ENCODE measurements around the gene FATE1.

FATE1 gene

GRCh38 chrX:151701071-151701470 lies 14.8 kb upstream of the FATE1 start:
- no peak for TF ChIP-seq POLR2AphosphoS5 (IDR thresholded peaks at IDR 0.05; ENCODE audit: borderline replicate concordance, low read depth, low read length)
- no peak for TF ChIP-seq EZH2 (IDR thresholded peaks at IDR 0.05)
- no peak for TF ChIP-seq FOXP2 (optimal IDR thresholded peaks at IDR 0.05; ENCODE audit: control extremely low read depth, extremely low read length, insufficient read depth)
- no peak for DNase-seq (ENCODE audit: low read depth, low spot score)
- Histone ChIP-seq H3K27ac (no peak overlapping the region), H3K36me3 (ENCODE audit: insufficient read depth, low read length) (no peaks in the 10 kb centered on the region), H3K9me3 (ENCODE audit: low read depth, low read length) (no peaks in the 10 kb centered on the region), H3K4me3 (no peak overlapping the region), H3K9ac (ENCODE audit: insufficient read length) (no peak overlapping the region)

- DNase-seq (ENCODE audit: low read depth, low spot score), result no peak
These were observed 14.3 kb upstream of the FATE1 start for GRCh38 chrX:151701531-151701930.

GRCh38 chrX:151702026-151702714 lies 13.7 kb upstream of the FATE1 start:
- H3K9ac ChIP-seq (ENCODE audit: insufficient read length), result no peak overlapping the region
- no peaks in the 10 kb centered on the region for H3K9me3 ChIP-seq (ENCODE audit: low read depth, low read length)
- no peak overlapping the region for H3K4me3 ChIP-seq
- H3K36me3 ChIP-seq (ENCODE audit: insufficient read depth, low read length), result no peaks in the 10 kb centered on the region
- DNase-seq (ENCODE audit: low read depth, low spot score), result no peak
- TF ChIP-seq EZH2 (IDR thresholded peaks at IDR 0.05), result no peak
- no peak for TF ChIP-seq FOXP2 (optimal IDR thresholded peaks at IDR 0.05; ENCODE audit: control extremely low read depth, extremely low read length, insufficient read depth)
- no peak for TF ChIP-seq POLR2AphosphoS5 (IDR thresholded peaks at IDR 0.05; ENCODE audit: borderline replicate concordance, low read depth, low read length)
- no peak overlapping the region for H3K27ac ChIP-seq

More at GRCh38 chrX:151701531-151701930, 14.3 kb upstream of the FATE1 start:
- H3K9ac ChIP-seq (ENCODE audit: insufficient read length), result no peak overlapping the region
- no peaks in the 10 kb centered on the region for H3K9me3 ChIP-seq (ENCODE audit: low read depth, low read length)
- TF ChIP-seq POLR2AphosphoS5 (IDR thresholded peaks at IDR 0.05; ENCODE audit: borderline replicate concordance, low read depth, low read length) (no peak), FOXP2 (optimal IDR thresholded peaks at IDR 0.05; ENCODE audit: control extremely low read depth, extremely low read length, insufficient read depth) (no peak), EZH2 (IDR thresholded peaks at IDR 0.05) (no peak)
- no peaks in the 10 kb centered on the region for H3K36me3 ChIP-seq (ENCODE audit: insufficient read depth, low read length)
- no peak overlapping the region for H3K4me3 ChIP-seq
- H3K27ac ChIP-seq, result no peak overlapping the region

GRCh38 chrX:151702741-151703340 lies 13.0 kb upstream of the FATE1 start:
- no peak for TF ChIP-seq EZH2 (IDR thresholded peaks at IDR 0.05)
- no peak for TF ChIP-seq POLR2AphosphoS5 (IDR thresholded peaks at IDR 0.05; ENCODE audit: borderline replicate concordance, low read depth, low read length)
- no peak for TF ChIP-seq FOXP2 (optimal IDR thresholded peaks at IDR 0.05; ENCODE audit: control extremely low read depth, extremely low read length, insufficient read depth)
- Histone ChIP-seq H3K27ac (no peak overlapping the region), H3K4me3 (no peak overlapping the region), H3K9me3 (ENCODE audit: low read depth, low read length) (no peaks in the 10 kb centered on the region), H3K9ac (ENCODE audit: insufficient read length) (no peak overlapping the region), H3K36me3 (ENCODE audit: insufficient read depth, low read length) (no peaks in the 10 kb centered on the region)
- no peak for DNase-seq (ENCODE audit: low read depth, low spot score)

GRCh38 chrX:151703487-151703886 lies 12.3 kb upstream of the FATE1 start:
- Histone ChIP-seq H3K9ac (ENCODE audit: insufficient read length) (no peak overlapping the region), H3K27ac (no peak overlapping the region), H3K36me3 (ENCODE audit: insufficient read depth, low read length) (no peaks in the 10 kb centered on the region), H3K4me3 (no peak overlapping the region), H3K9me3 (ENCODE audit: low read depth, low read length) (no peaks in the 10 kb centered on the region)
- no peak for DNase-seq (ENCODE audit: low read depth, low spot score)
- TF ChIP-seq POLR2AphosphoS5 (IDR thresholded peaks at IDR 0.05; ENCODE audit: borderline replicate concordance, low read depth, low read length), result no peak
- no peak for TF ChIP-seq FOXP2 (optimal IDR thresholded peaks at IDR 0.05; ENCODE audit: control extremely low read depth, extremely low read length, insufficient read depth)
- TF ChIP-seq EZH2 (IDR thresholded peaks at IDR 0.05), result no peak

GRCh38 chrX:151704041-151704663 lies 11.7 kb upstream of the FATE1 start:
- H3K9ac ChIP-seq (ENCODE audit: insufficient read length), result no peak overlapping the region
- TF ChIP-seq EZH2 (IDR thresholded peaks at IDR 0.05) (no peak), FOXP2 (optimal IDR thresholded peaks at IDR 0.05; ENCODE audit: control extremely low read depth, extremely low read length, insufficient read depth) (no peak), POLR2AphosphoS5 (IDR thresholded peaks at IDR 0.05; ENCODE audit: borderline replicate concordance, low read depth, low read length) (no peak)
- no peak for DNase-seq (ENCODE audit: low read depth, low spot score)

GRCh38 chrX:151708821-151709220 lies 7.0 kb upstream of the FATE1 start:
- TF ChIP-seq POLR2AphosphoS5 (IDR thresholded peaks at IDR 0.05; ENCODE audit: borderline replicate concordance, low read depth, low read length) (no peak), FOXP2 (optimal IDR thresholded peaks at IDR 0.05; ENCODE audit: control extremely low read depth, extremely low read length, insufficient read depth) (no peak), EZH2 (IDR thresholded peaks at IDR 0.05) (no peak)
- no peaks in the 10 kb centered on the region for H3K9me3 ChIP-seq (ENCODE audit: low read depth, low read length)
- H3K27ac ChIP-seq, result no peak overlapping the region
- no peak overlapping the region for H3K4me3 ChIP-seq
- DNase-seq (ENCODE audit: low read depth, low spot score), result no peak
- H3K36me3 ChIP-seq (ENCODE audit: insufficient read depth, low read length), result no peaks in the 10 kb centered on the region
- H3K9ac ChIP-seq (ENCODE audit: insufficient read length), result no peak overlapping the region

More at GRCh38 chrX:151704041-151704663, 11.7 kb upstream of the FATE1 start:
- Histone ChIP-seq H3K4me3 (no peak overlapping the region), H3K27ac (no peak overlapping the region), H3K36me3 (ENCODE audit: insufficient read depth, low read length) (no peaks in the 10 kb centered on the region), H3K9me3 (ENCODE audit: low read depth, low read length) (no peaks in the 10 kb centered on the region)

- TF ChIP-seq POLR2AphosphoS5 (IDR thresholded peaks at IDR 0.05; ENCODE audit: borderline replicate concordance, low read depth, low read length), result no peak
- no peak for TF ChIP-seq EZH2 (IDR thresholded peaks at IDR 0.05)
- no peak for TF ChIP-seq FOXP2 (optimal IDR thresholded peaks at IDR 0.05; ENCODE audit: control extremely low read depth, extremely low read length, insufficient read depth)
- no peaks in the 10 kb centered on the region for H3K36me3 ChIP-seq (ENCODE audit: insufficient read depth, low read length)
- no peak overlapping the region for H3K9ac ChIP-seq (ENCODE audit: insufficient read length)
- no peaks in the 10 kb centered on the region for H3K9me3 ChIP-seq (ENCODE audit: low read depth, low read length)
- no peak for DNase-seq (ENCODE audit: low read depth, low spot score)
- H3K4me3 ChIP-seq, result no peak overlapping the region
- no peak overlapping the region for H3K27ac ChIP-seq
These were observed 5.4 kb upstream of the FATE1 start for GRCh38 chrX:151710457-151710856.

Data from SK-N-MC (cell line).